Neural progenitor cell (in vitro differentiated cells): ENCODE measurements around the gene SEC14L1. TPM values are rescaled to one million over a fixed set of nuclear protein-coding genes. Genes with fewer than 3 reads are reported as not detected.

Experiments used
- DNase-seq: peaks from one replicate; pipeline ENCODE4 v3.0.0-alpha.2; 2016; ENCODE audit warnings: low spot score
- H2AFZ ChIP-seq: fragments of 200-600 bp; sonication (generic); replicated peaks from 2 replicates; pipeline ENCODE4 v1.6.1; 2016; ENCODE audit warnings: antibody characterized with exemption
- H3F3A ChIP-seq: fragments of 200-600 bp; sonication (generic); 2 replicates; pipeline ENCODE4 v1.6.1; 2016; ENCODE audit warnings: antibody characterized with exemption, low read depth
- H3K27ac ChIP-seq: fragments of 200-600 bp; sonication (generic); 2 replicates; pipeline ENCODE4 v1.5.1; 2016; ENCODE audit warnings: mild to moderate bottlenecking
- H3K27me3 ChIP-seq: fragments of 200-600 bp; sonication (generic); 2 replicates; pipeline ENCODE4 v1.6.1; 2016; ENCODE audit warnings: mild to moderate bottlenecking, moderate library complexity
- H3K36me3 ChIP-seq: fragments of 200-600 bp; sonication (generic); 2 replicates; pipeline ENCODE4 v1.5.1; 2016
- H3K4me1 ChIP-seq: fragments of 200-600 bp; sonication (generic); 2 replicates; pipeline ENCODE4 v1.6.1; 2016; ENCODE audit warnings: mixed run types
- H3K4me2 ChIP-seq: fragments of 200-600 bp; sonication (generic); 2 replicates; pipeline ENCODE4 v1.6.1; 2016
- H3K4me3 ChIP-seq: fragments of 200-600 bp; sonication (generic); 2 replicates; pipeline ENCODE4 v1.5.1; 2016
- H3K79me2 ChIP-seq: fragments of 200-600 bp; sonication (generic); 2 replicates; pipeline ENCODE4 v1.6.1; 2016; ENCODE audit warnings: low read depth
- H3K9ac ChIP-seq: fragments of 200-600 bp; sonication (generic); 2 replicates; pipeline ENCODE4 v1.6.1; 2016
- H3K9me3 ChIP-seq: fragments of 200-600 bp; sonication (generic); 2 replicates; pipeline ENCODE4 v1.5.1; 2016; ENCODE audit warnings: low read depth
- H4K20me1 ChIP-seq: fragments of 200-600 bp; sonication (generic); 2 replicates; pipeline ENCODE4 v1.6.1; 2016; ENCODE audit warnings: low read depth
- H3K27ac Mint-ChIP-seq: 3 replicates; pipeline ENCODE4 v1.8.0; 2021; ENCODE audit warnings: mixed read lengths
- H3K27me3 Mint-ChIP-seq: 2 replicates; pipeline ENCODE4 v1.8.0; 2022; ENCODE audit warnings: low read depth, mild to moderate bottlenecking, inconsistent platforms, moderate library complexity, mixed read lengths; ENCODE audit not compliant: insufficient read depth
- H3K36me3 Mint-ChIP-seq: 3 replicates; pipeline ENCODE4 v1.8.0; 2021; ENCODE audit warnings: mixed read lengths
- H3K4me1 Mint-ChIP-seq: 3 replicates; pipeline ENCODE4 v1.8.0; 2021; ENCODE audit warnings: mixed read lengths
- H3K4me3 Mint-ChIP-seq: 3 replicates; pipeline ENCODE4 v1.8.0; 2021; ENCODE audit warnings: mild to moderate bottlenecking, moderate library complexity, mixed read lengths
- H3K9me3 Mint-ChIP-seq: 3 replicates; pipeline ENCODE4 v1.8.0; 2020; ENCODE audit warnings: mixed read lengths
- CTCF ChIP-seq: fragments of 200-600 bp; sonication (generic); IDR thresholded peaks from 2 replicates; pipeline ENCODE4 v1.5.1; 2017; ENCODE audit warnings: antibody characterized with exemption, mild to moderate bottlenecking
- EZH2 ChIP-seq: fragments of 200-600 bp; sonication (generic); IDR thresholded peaks from 2 replicates; pipeline ENCODE4 v1.6.1; 2017; ENCODE audit warnings: antibody characterized with exemption, mild to moderate bottlenecking, moderate library complexity
- EZH2phosphoT487 ChIP-seq: fragments of 200-600 bp; sonication (generic); IDR thresholded peaks from 2 replicates; pipeline ENCODE4 v1.6.1; 2017; ENCODE audit warnings: antibody characterized with exemption
- total RNA-seq: library from RNA; depleted of rRNA; stranded (reverse); fragments of >200 nt; gene quantifications from 2 replicates; pipeline ENCODE4 v1.2.3, GENCODE V29; 2015; ENCODE audit warnings: low replicate concordance

SEC14L1 gene
- total RNA-seq, 1 donor from 2014 or later, result 75.0 TPM

- no peak for DNase-seq
- H3K36me3 ChIP-seq, result no peaks in the 10 kb centered on the region
- H4K20me1 ChIP-seq, result peaks cover 20% of the 10 kb centered on the region
- H3K9ac ChIP-seq, result no peak overlapping the region
- peaks cover 67% of the 10 kb centered on the region for H3K4me1 ChIP-seq
- Mint-ChIP-seq H3K27ac (peak overlapping the region; percentile 23), H3K4me3 (no peak overlapping the region), H3K4me1 (peaks cover 24% of the 10 kb centered on the region), H3K9me3 (peaks cover 32% of the 10 kb centered on the region), H3K36me3 (peaks cover 41% of the 10 kb centered on the region), H3K27me3 (no peaks in the 10 kb centered on the region)
- H3K27me3 ChIP-seq, result no peaks in the 10 kb centered on the region
- H3K79me2 ChIP-seq, result peaks cover 78% of the 10 kb centered on the region
- H3K4me2 ChIP-seq, result no peak overlapping the region
- no peak overlapping the region for H2AFZ ChIP-seq
- no peak overlapping the region for H3K27ac ChIP-seq
- no peaks in the 10 kb centered on the region for H3K9me3 ChIP-seq
- no peak overlapping the region for H3K4me3 ChIP-seq
- H3F3A ChIP-seq, result peaks cover 29% of the 10 kb centered on the region
- TF ChIP-seq CTCF, result no peak
These were observed 37.8 kb downstream of the SEC14L1 start for GRCh38 chr17:77178563-77178962.

GRCh38 chr17:77180503-77181357, 40.0 kb downstream of the SEC14L1 start:
- peaks cover 21% of the 10 kb centered on the region for H3K4me1 Mint-ChIP-seq
- H3K36me3 Mint-ChIP-seq, result peaks cover 24% of the 10 kb centered on the region
- DNase-seq, result no peak
- Histone ChIP-seq H3K4me2 (no peak overlapping the region), H3K9me3 (no peaks in the 10 kb centered on the region), H3F3A (peaks cover 15% of the 10 kb centered on the region), H3K9ac (no peak overlapping the region), H3K4me1 (peaks cover 63% of the 10 kb centered on the region), H3K27me3 (no peaks in the 10 kb centered on the region), H3K4me3 (no peak overlapping the region), H4K20me1 (peaks cover 38% of the 10 kb centered on the region), H3K36me3 (no peaks in the 10 kb centered on the region), H2AFZ (no peak overlapping the region), H3K79me2 (peaks cover 98% of the 10 kb centered on the region), H3K27ac (no peak overlapping the region)
- H3K27ac Mint-ChIP-seq, result peak overlapping the region; percentile 89
- TF ChIP-seq EZH2 (no peak), CTCF (no peak), EZH2phosphoT487 (no peak)
- no peak overlapping the region for H3K4me3 Mint-ChIP-seq
- H3K27me3 Mint-ChIP-seq, result no peaks in the 10 kb centered on the region
- H3K9me3 Mint-ChIP-seq, result peaks cover 14% of the 10 kb centered on the region

GRCh38 chr17:77182205-77183172, 41.7 kb downstream of the SEC14L1 start:
- Histone ChIP-seq H3K4me2 (peak overlapping the region; percentile 29), H3K36me3 (no peaks in the 10 kb centered on the region), H3K9me3 (no peaks in the 10 kb centered on the region), H3K79me2 (peaks cover 97% of the 10 kb centered on the region), H3K9ac (no peak overlapping the region), H3F3A (peaks cover 8% of the 10 kb centered on the region), H3K4me1 (peaks cover 56% of the 10 kb centered on the region), H3K4me3 (no peak overlapping the region), H3K27ac (peak overlapping the region; percentile 23), H4K20me1 (peaks cover 45% of the 10 kb centered on the region), H3K27me3 (no peaks in the 10 kb centered on the region), H2AFZ (no peak overlapping the region)
- Mint-ChIP-seq H3K4me1 (peaks cover 21% of the 10 kb centered on the region), H3K4me3 (no peak overlapping the region), H3K9me3 (peaks cover 9% of the 10 kb centered on the region), H3K36me3 (peaks cover 19% of the 10 kb centered on the region), H3K27me3 (no peaks in the 10 kb centered on the region), H3K27ac (peak overlapping the region; percentile 18)
- no peak for TF ChIP-seq EZH2
- TF ChIP-seq CTCF, result no peak
- no peak for TF ChIP-seq EZH2phosphoT487
- DNase-seq, result no peak
